Type B pancreatic cell (in vitro differentiated cells): ENCODE results near the gene MALRD1. TPM values are rescaled to one million over a fixed set of nuclear protein-coding genes. Genes with fewer than 3 reads are reported as not detected.

Experiments
- DNase-seq: peaks from one replicate; pipeline ENCODE4 v3.0.0; 2021; ENCODE audit warnings: mixed read lengths; ENCODE audit not compliant: unreplicated experiment; ENCODE audit errors: extremely low spot score
- H3K27ac Mint-ChIP-seq: 2 replicates; pipeline ENCODE4 v1.8.0; 2021; ENCODE audit warnings: mild to moderate bottlenecking, mixed read lengths
- H3K27me3 Mint-ChIP-seq: 2 replicates; pipeline ENCODE4 v1.8.0; 2021; ENCODE audit warnings: mixed read lengths
- H3K36me3 Mint-ChIP-seq: 2 replicates; pipeline ENCODE4 v1.8.0; 2021; ENCODE audit warnings: mixed read lengths
- H3K4me1 Mint-ChIP-seq: one replicate; pipeline ENCODE4 v1.8.0; 2021; ENCODE audit warnings: mixed read lengths; ENCODE audit not compliant: unreplicated experiment
- H3K4me3 Mint-ChIP-seq: 2 replicates; pipeline ENCODE4 v1.8.0; 2021; ENCODE audit warnings: mild to moderate bottlenecking, mixed read lengths
- H3K9me3 Mint-ChIP-seq: 2 replicates; pipeline ENCODE4 v1.8.0; 2021; ENCODE audit warnings: mixed read lengths
- total RNA-seq: library from RNA; stranded (reverse); gene quantifications from 2 replicates; pipeline ENCODE4 v1.2.1, GENCODE V29; 2021; ENCODE audit warnings: low replicate concordance
- TF ChIP-seq, protein P1 (sequence below): fragments of 200-600 bp; sonication (generic); conservative IDR thresholded peaks from 2 replicates; pipeline ENCODE4 v1.5.0; 2021; ENCODE audit warnings: antibody characterized with exemption, mild to moderate bottlenecking

The MALRD1 gene
- total RNA-seq, 1 donor from 2014 or later, result 1.4 TPM

DNA sequence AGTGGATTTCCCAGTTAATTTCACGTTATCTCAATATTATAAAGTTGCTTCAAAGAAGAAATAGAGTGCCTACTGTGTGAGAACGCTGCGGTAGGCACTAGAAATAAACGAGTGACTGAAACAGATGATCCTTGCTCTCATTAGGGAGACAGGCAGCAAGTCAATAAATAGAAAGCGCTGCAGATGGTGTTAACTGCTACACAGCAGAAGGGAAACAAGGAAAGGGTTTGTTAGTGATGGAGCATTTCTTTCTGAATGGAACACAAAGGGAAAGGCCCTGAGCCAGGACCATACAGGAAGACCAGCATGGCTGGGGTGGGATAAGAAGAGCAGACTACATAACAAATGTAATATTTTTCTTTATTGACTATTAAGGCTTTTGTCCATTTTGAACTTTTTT lies 235.2 kb downstream of the MALRD1 start:
- Mint-ChIP-seq H3K27me3 (no peaks in the 10 kb centered on the region), H3K36me3 (no peaks in the 10 kb centered on the region), H3K4me1 (no peaks in the 10 kb centered on the region), H3K27ac (no peak overlapping the region), H3K4me3 (no peak overlapping the region), H3K9me3 (peaks cover 4% of the 10 kb centered on the region)
- DNase-seq, result no peak
- TF ChIP-seq, protein P1, sequence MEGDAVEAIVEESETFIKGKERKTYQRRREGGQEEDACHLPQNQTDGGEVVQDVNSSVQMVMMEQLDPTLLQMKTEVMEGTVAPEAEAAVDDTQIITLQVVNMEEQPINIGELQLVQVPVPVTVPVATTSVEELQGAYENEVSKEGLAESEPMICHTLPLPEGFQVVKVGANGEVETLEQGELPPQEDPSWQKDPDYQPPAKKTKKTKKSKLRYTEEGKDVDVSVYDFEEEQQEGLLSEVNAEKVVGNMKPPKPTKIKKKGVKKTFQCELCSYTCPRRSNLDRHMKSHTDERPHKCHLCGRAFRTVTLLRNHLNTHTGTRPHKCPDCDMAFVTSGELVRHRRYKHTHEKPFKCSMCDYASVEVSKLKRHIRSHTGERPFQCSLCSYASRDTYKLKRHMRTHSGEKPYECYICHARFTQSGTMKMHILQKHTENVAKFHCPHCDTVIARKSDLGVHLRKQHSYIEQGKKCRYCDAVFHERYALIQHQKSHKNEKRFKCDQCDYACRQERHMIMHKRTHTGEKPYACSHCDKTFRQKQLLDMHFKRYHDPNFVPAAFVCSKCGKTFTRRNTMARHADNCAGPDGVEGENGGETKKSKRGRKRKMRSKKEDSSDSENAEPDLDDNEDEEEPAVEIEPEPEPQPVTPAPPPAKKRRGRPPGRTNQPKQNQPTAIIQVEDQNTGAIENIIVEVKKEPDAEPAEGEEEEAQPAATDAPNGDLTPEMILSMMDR, result no peak

DNA sequence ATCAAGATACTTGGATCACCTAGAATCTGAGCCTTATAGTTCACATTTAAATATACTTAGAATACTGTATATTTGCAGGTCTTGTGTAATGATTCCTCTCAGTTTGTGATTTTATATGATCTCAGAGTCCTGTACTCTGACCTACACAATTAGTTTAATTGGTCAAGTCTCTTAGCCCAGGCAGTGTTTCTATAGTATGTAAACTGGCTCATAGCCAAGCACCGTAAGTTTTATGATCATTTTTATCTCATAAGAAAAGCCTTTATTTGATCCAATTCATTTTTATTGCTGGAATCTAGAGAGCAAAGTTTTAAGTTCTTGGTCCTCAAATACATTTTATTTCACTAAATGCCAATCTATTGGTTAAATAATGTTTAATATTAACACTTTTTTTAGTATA lies 242.2 kb downstream of the MALRD1 start:
- Mint-ChIP-seq H3K4me3 (no peak overlapping the region), H3K9me3 (no peaks in the 10 kb centered on the region), H3K27ac (no peak overlapping the region), H3K27me3 (no peaks in the 10 kb centered on the region), H3K36me3 (no peaks in the 10 kb centered on the region), H3K4me1 (no peaks in the 10 kb centered on the region)
- DNase-seq, result no peak
- TF ChIP-seq, protein P1, result no peak

DNA sequence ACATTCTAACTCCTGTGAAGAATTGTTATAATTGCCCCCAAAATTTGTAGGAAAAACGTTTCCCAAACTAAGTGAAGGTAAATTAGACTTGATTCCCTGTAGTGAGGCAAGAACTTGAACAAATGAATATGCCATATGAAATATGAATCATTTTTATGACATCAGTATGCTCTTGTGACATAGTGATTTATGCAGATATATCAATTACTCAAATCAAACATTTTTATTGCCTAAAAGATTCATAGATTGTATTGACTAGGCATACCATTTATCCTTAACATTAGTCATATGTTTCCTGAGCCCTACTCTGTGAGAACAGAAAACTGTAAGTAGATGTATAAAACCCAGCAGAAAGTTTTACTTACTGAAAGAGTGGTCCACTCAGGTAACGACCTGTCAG lies 245.6 kb downstream of the MALRD1 start:
- no peak overlapping the region for H3K4me3 Mint-ChIP-seq
- DNase-seq, result no peak
- no peak overlapping the region for H3K27ac Mint-ChIP-seq
- H3K27me3 Mint-ChIP-seq, result no peaks in the 10 kb centered on the region
- H3K36me3 Mint-ChIP-seq, result no peaks in the 10 kb centered on the region
- no peaks in the 10 kb centered on the region for H3K9me3 Mint-ChIP-seq
- TF ChIP-seq, protein P1, result no peak
- no peaks in the 10 kb centered on the region for H3K4me1 Mint-ChIP-seq

DNA sequence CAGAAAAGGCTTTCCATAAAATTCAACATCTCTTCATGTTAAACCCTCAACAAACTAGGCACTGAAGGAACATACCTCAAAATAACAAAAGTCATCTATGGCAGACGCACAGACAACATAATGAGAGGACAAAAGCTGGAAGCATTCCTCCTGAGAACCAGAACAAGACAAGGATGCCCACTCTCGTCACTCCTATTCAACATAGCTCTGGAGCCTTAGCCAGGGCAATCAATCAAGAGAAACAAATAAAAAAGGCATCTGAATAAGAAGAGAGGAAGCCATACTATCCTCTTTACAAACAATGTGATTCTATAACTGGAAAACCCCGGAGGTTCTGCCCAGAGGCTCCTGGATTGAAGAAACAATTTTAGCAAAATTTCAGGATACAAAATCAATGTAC lies 251.0 kb downstream of the MALRD1 start:
- no peak overlapping the region for H3K27ac Mint-ChIP-seq
- H3K4me3 Mint-ChIP-seq, result no peak overlapping the region
- DNase-seq, result no peak
- TF ChIP-seq, protein P1, result no peak
- no peaks in the 10 kb centered on the region for H3K36me3 Mint-ChIP-seq
- no peaks in the 10 kb centered on the region for H3K9me3 Mint-ChIP-seq
- no peaks in the 10 kb centered on the region for H3K27me3 Mint-ChIP-seq
- H3K4me1 Mint-ChIP-seq, result no peaks in the 10 kb centered on the region

DNA sequence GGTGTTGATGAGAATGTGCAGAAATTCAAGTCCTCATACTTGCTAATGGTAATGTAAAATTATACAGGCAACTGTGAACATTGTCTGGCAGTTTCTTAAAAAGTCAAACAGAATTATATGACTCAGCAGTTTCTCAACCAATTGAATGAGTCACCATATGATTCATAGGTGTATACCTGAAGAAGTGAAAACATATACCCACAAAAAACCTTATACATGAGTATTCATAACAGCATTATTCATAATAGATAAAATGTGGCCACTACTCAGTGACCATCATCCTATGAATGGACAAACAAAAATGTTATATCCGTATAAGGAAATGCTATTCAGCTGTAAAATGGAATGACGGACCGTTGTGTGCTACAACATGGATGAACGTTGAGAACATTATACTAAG lies 253.5 kb downstream of the MALRD1 start:
- TF ChIP-seq, protein P1, result no peak
- DNase-seq, result no peak
- H3K4me3 Mint-ChIP-seq, result no peak overlapping the region
- H3K27ac Mint-ChIP-seq, result no peak overlapping the region
- no peaks in the 10 kb centered on the region for H3K4me1 Mint-ChIP-seq
- H3K36me3 Mint-ChIP-seq, result no peaks in the 10 kb centered on the region
- no peaks in the 10 kb centered on the region for H3K9me3 Mint-ChIP-seq
- H3K27me3 Mint-ChIP-seq, result no peaks in the 10 kb centered on the region

DNA sequence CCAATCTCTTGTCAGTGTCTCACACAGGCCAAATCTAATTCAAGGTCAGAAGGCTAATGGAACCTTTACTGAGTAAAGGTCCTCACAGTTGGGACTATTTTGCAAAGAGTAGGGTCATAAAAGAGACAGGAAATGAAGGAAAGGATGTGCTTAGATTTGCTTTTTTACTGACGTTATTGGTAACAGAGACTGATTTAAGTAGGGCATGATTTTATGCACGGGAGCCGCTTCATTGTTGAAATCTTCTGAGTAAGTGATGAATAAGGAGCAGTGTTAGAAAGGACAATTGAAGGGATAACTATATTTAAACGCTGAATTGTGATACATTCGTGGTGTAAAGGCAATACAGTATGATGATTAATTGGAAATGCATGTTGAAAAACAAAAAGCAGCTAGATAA lies 261.5 kb downstream of the MALRD1 start:
- peaks cover 6% of the 10 kb centered on the region for H3K4me1 Mint-ChIP-seq
- H3K27ac Mint-ChIP-seq, result no peak overlapping the region
- DNase-seq, result no peak
- no peaks in the 10 kb centered on the region for H3K27me3 Mint-ChIP-seq
- no peaks in the 10 kb centered on the region for H3K36me3 Mint-ChIP-seq
- TF ChIP-seq, protein P1, result no peak
- no peak overlapping the region for H3K4me3 Mint-ChIP-seq
- H3K9me3 Mint-ChIP-seq, result no peaks in the 10 kb centered on the region
